K562 (cell line): ENCODE measurements around the gene LANCL3. TPM values are rescaled to one million over a fixed set of nuclear protein-coding genes. Genes with fewer than 3 reads are reported as not detected.

Source experiments
- ATAC-seq: fragments of 200-7000 bp; cut with Tn5 transposase; 3 replicates; pipeline ENCODE4 v1.9.1; 2020; ENCODE audit warnings: moderate library complexity
- BruUV-seq: library from RNA; stranded (reverse); fragments of 400-500 nt; replicated peaks from 2 replicates; lab custom pipeline; 2021; lab: Mats Ljungman, UMichigan
- CTCF ChIA-PET: fragments of 300-600 bp; formaldehyde crosslinking; extraction: SDS; loops from one replicate; lab custom pipeline; 2021; ENCODE audit warnings: low intra/inter-chr PET ratio; lab: Yijun Ruan, JAX
- POLR2A ChIA-PET: fragments of 300-600, 350-650 bp; sonication (Branson Sonifier 250); formaldehyde crosslinking; extraction: SDS; loops from one replicate; lab custom pipeline; 2021; ENCODE audit warnings: antibody characterized with exemption, inconsistent platforms; lab: Yijun Ruan, JAX
- DNase-seq, 4 experiments: peaks; one replicate each; pipeline versions ENCODE4 v3.0.0 to v3.0.0-alpha.2; 2011 to 2018; ENCODE audit warnings: low spot score in 3 of 4, mixed read lengths in 3 of 4; ENCODE audit errors: extremely low read depth in 1 of 4
- FAIRE-seq: peaks from 2 replicates; lab custom pipeline; 2011; peaks lifted over from hg19 to GRCh38; lab: Jason Lieb, UNC
- H2AFZ ChIP-seq: 2 replicates; pipeline ENCODE4 v1.6.0; 2011; ENCODE audit warnings: low read depth, low read length, control low read depth, inconsistent platforms
- H3K27ac ChIP-seq: fragments of 200-600 bp; 3 replicates; pipeline ENCODE4 v1.8.0; 2011; ENCODE audit warnings: low read depth, mild to moderate bottlenecking, control low read depth, inconsistent platforms, low read length, moderate library complexity, mixed read lengths; ENCODE audit errors: extremely low read depth
- H3K27me3 ChIP-seq, 2 experiments: fragments of 300-600 bp in 1 of 2; 2 replicates in 1 of 2; 3 replicates in 1 of 2; pipeline versions ENCODE4 v1.6.0 to v1.8.0; 2011; ENCODE audit warnings: inconsistent platforms in 2 of 2, low read length in 2 of 2, mild to moderate bottlenecking in 1 of 2, mixed read lengths in 1 of 2, moderate library complexity in 1 of 2; ENCODE audit not compliant: control insufficient read depth in 2 of 2, insufficient read depth in 2 of 2
- H3K36me3 ChIP-seq: fragments of 300-600 bp; 3 replicates; pipeline ENCODE4 v1.8.0; 2011; ENCODE audit warnings: mild to moderate bottlenecking, low read length, inconsistent platforms; ENCODE audit not compliant: control insufficient read depth, insufficient read depth
- H3K4me1 ChIP-seq, 2 experiments: fragments of 200-600 bp in 1 of 2; replicated peaks in 1 of 2; 2 replicates in 1 of 2; 3 replicates in 1 of 2; pipeline versions ENCODE4 v1.5.1 to v1.8.0; 2011; ENCODE audit warnings: inconsistent platforms in 2 of 2, low read length in 2 of 2, mild to moderate bottlenecking in 1 of 2, mixed read lengths in 1 of 2, moderate library complexity in 1 of 2; ENCODE audit not compliant: control insufficient read depth in 2 of 2, insufficient read depth in 2 of 2
- H3K4me2 ChIP-seq: 2 replicates; pipeline ENCODE4 v1.6.1; 2011; ENCODE audit warnings: low read length, control low read depth, inconsistent platforms, mixed read lengths; ENCODE audit not compliant: insufficient read depth
- H3K4me3 ChIP-seq: fragments of 200-600 bp; sonication (generic), shearing (Covaris generic); 2 replicates; pipeline ENCODE4 v1.5.1; 2016; ENCODE audit warnings: control low read depth, inconsistent platforms
- H3K79me2 ChIP-seq: fragments of 200-600 bp; 3 replicates; pipeline ENCODE4 v1.8.0; 2011; ENCODE audit warnings: low read length, inconsistent platforms; ENCODE audit not compliant: control insufficient read depth, insufficient read depth
- H3K9ac ChIP-seq, 2 experiments: 2 replicates each; pipeline versions ENCODE4 v1.6.0 to v1.6.1; 2011; ENCODE audit warnings: low read depth in 2 of 2, low read length in 2 of 2, control low read depth in 1 of 2, inconsistent platforms in 1 of 2, mild to moderate bottlenecking in 1 of 2, mixed read lengths in 1 of 2; ENCODE audit not compliant: insufficient read depth in 1 of 2
- H3K9me1 ChIP-seq: one replicate; pipeline ENCODE4 v1.6.0; 2011; ENCODE audit warnings: inconsistent platforms, mild to moderate bottlenecking, low read length, moderate library complexity; ENCODE audit not compliant: control insufficient read depth, insufficient read depth
- H3K9me3 ChIP-seq: replicated peaks from 2 replicates; pipeline ENCODE4 v1.5.1; 2011; ENCODE audit warnings: low read depth, low read length, inconsistent platforms; ENCODE audit not compliant: control insufficient read depth, insufficient read depth
- H4K20me1 ChIP-seq: replicated peaks from 2 replicates; pipeline ENCODE4 v1.6.1; 2011; ENCODE audit warnings: low read length, inconsistent platforms, mixed read lengths; ENCODE audit not compliant: control insufficient read depth, insufficient read depth
- ARID3B ChIP-seq: fragments of 250-450 bp; sonication (Bioruptor Pico); IDR thresholded peaks from 2 replicates; pipeline ENCODE4 v1.4.0; 2020; ENCODE audit warnings: borderline replicate concordance
- BRF2 ChIP-seq: IDR thresholded peaks from 3 replicates; pipeline ENCODE4 v1.6.1; 2011; ENCODE audit warnings: borderline replicate concordance, mild to moderate bottlenecking; ENCODE audit not compliant: insufficient read length, insufficient read depth
- CBFB ChIP-seq: sonication (generic); formaldehyde crosslinking; IDR thresholded peaks from 2 replicates; pipeline ENCODE4 v1.4.0; 2020; ENCODE audit warnings: mild to moderate bottlenecking, missing genetic modification reagents
- CREB3L1 ChIP-seq: fragments of 450-650 bp; IDR thresholded peaks from 2 replicates; pipeline ENCODE4 v1.6.1; 2014; ENCODE audit warnings: low read depth, mild to moderate bottlenecking, moderate library complexity, borderline replicate concordance
- EP400 ChIP-seq: fragments of 450-650 bp; IDR thresholded peaks from 2 replicates; pipeline ENCODE4 v1.6.1; 2017; ENCODE audit warnings: antibody characterized with exemption, mild to moderate bottlenecking, moderate library complexity
- RBBP5 ChIP-seq: fragments of 200-600 bp; sonication (generic); IDR thresholded peaks from 2 replicates; pipeline ENCODE4 v1.6.1; 2012; ENCODE audit warnings: borderline replicate concordance, mild to moderate bottlenecking, low read length, control low read depth, inconsistent platforms; ENCODE audit not compliant: insufficient read depth, poor library complexity, severe bottlenecking
- WGBS: fragments of 100-300 bp; shearing (Covaris generic); methylation state at CpG from one replicate; pipeline ENCODE4 v1.1.6; 2016; ENCODE audit warnings: low coverage, mixed read lengths; ENCODE audit not compliant: insufficient coverage; ENCODE audit errors: missing lambda C conversion rate; 5-methylcytosine and 5-hydroxymethylcytosine counted together
- in situ Hi-C: fragments of 300-500 bp; cut with MboI; formaldehyde crosslinking; loops from 4 replicates; pipeline ENCODE4 v1.15.0; 2018; ENCODE audit warnings: inconsistent platforms, mixed read lengths
- intact Hi-C: fragments of 100-400 bp; cut with micrococcal nuclease; formaldehyde crosslinking; loops from 2 replicates; pipeline ENCODE4 v1.14.2; 2022
- polyA plus RNA-seq, 8 experiments: library from polyadenylated mRNA; depleted of rRNA in 4 of 8; stranded (reverse) in 5 of 8; unstranded in 3 of 8; fragments of >200 nt; fragmentation: Nextera tagmentation in 2 of 8; fragmentation: Illumina TruSeq in 1 of 8; extraction: Ambion mirVana in 2 of 8; extraction: Trizol in 1 of 8; gene quantifications; 2 replicates each; pipeline versions ENCODE4 v1.2.1 to v1.2.3, GENCODE V29; 2011 to 2014; ENCODE audit warnings: inconsistent platforms in 1 of 8, missing spikeins in 1 of 8
- total RNA-seq, 7 experiments: library from RNA; depleted of rRNA in 6 of 7; stranded (reverse); fragments of >200 nt in 6 of 7; fragmentation: Illumina TruSeq in 2 of 7; extraction: Trizol in 2 of 7; gene quantifications; 2 replicates each; pipeline versions ENCODE4 v1.2.1 to v1.2.3, GENCODE V29; 2011 to 2021; ENCODE audit warnings: low replicate concordance in 1 of 7

Gene LANCL3
- total and polyA plus RNA-seq, 9 of the 15 experiments (the other 6 are each of a cell fraction or from before 2014, with no cell fraction given) = 0.41 to 1.5 (median 0.58) TPM

- intact Hi-C loops = no loop called here
- TF ChIP-seq EP400 = no peak
- TF ChIP-seq CBFB (CRISPR knock-in tag) = no peak
- no peak for TF ChIP-seq ARID3B (CRISPR knock-in tag)
- TF ChIP-seq BRF2 = no peak
- TF ChIP-seq CREB3L1 = no peak
- no peak for TF ChIP-seq RBBP5
These were observed 154.9 kb downstream of the LANCL3 start for GRCh38 chrX:37726346-37726745.

More at GRCh38 chrX:37726346-37726745, 154.9 kb downstream of the LANCL3 start:
- Histone ChIP-seq H3K27me3 (no peaks in the 10 kb centered on the region), H3K36me3 (peaks cover 7% of the 10 kb centered on the region; the same call in 1 of the 3 replicates), H3K27ac (no peak overlapping the region), H3K79me2 (peaks cover 15% of the 10 kb centered on the region; the same call in 2 of the 3 replicates), H3K9ac (no peak overlapping the region), H3K9me3 (no peaks in the 10 kb centered on the region), H4K20me1 (no peaks in the 10 kb centered on the region), H2AFZ (no peak overlapping the region), H3K4me1 (no peaks in the 10 kb centered on the region), H3K4me3 (no peak overlapping the region), H3K9me1 (no peaks in the 10 kb centered on the region), H3K4me2 (no peak overlapping the region)
- POLR2A ChIA-PET = no interaction called here
- ATAC-seq (no peak), FAIRE-seq (no peak), DNase-seq (no peak)
- in situ Hi-C loops = loop anchor here (25.0 kb wide), 1 partner anchor 436 kb away; no protein-coding TSS in a partner anchor
- CTCF ChIA-PET = no interaction called here
- no TSS peak for BruUV-seq
- WGBS = 63% methylated on average over 1 of the region's 3 CpGs

Other genes starting within 250 kb of the LANCL3 start
- gene PRRG1, start 222.3 kb upstream of the LANCL3 start, total RNA-seq (2014; rRNA removed) = 3.9 and 5.6 TPM in 2 replicates
- gene PRRG1, start 222.3 kb upstream of the LANCL3 start, total RNA-seq (2014; rRNA removed; fragmentation: Illumina TruSeq; extraction: Trizol) = 5.1 and 6.9 TPM in 2 replicates
- 4.0 and 4.4 TPM in 2 replicates for gene PRRG1, start 222.3 kb upstream of the LANCL3 start, total RNA-seq (2015; rRNA removed; fragmentation: Illumina TruSeq; extraction: Trizol)
- 4.2 and 4.9 TPM in 2 replicates for gene PRRG1, start 222.3 kb upstream of the LANCL3 start, total RNA-seq (2021)
- gene PRRG1, start 222.3 kb upstream of the LANCL3 start, polyA plus RNA-seq (2011; rRNA removed) = 7.2 and 11.8 TPM in 2 replicates
- 5.1 and 7.1 TPM in 2 replicates for gene PRRG1, start 222.3 kb upstream of the LANCL3 start, polyA plus RNA-seq (2014; fragmentation: Illumina TruSeq; extraction: Trizol)
- gene PRRG1, start 222.3 kb upstream of the LANCL3 start, polyA plus RNA-seq (2014; fragmentation: Nextera tagmentation; extraction: Ambion mirVana) = 1 to 10 TPM; 1.7 to 4.2 TPM
- gene PRRG1, start 222.3 kb upstream of the LANCL3 start, polyA plus RNA-seq (2014; rRNA removed) = 2.8 and 3.7 TPM in 2 replicates
- 7.0 and 8.4 TPM in 2 replicates for gene XK, start 114.1 kb downstream of the LANCL3 start, total RNA-seq (2014; rRNA removed)
- gene XK, start 114.1 kb downstream of the LANCL3 start, total RNA-seq (2014; rRNA removed; fragmentation: Illumina TruSeq; extraction: Trizol) = 16.8 and 18.3 TPM in 2 replicates
- gene XK, start 114.1 kb downstream of the LANCL3 start, total RNA-seq (2015; rRNA removed; fragmentation: Illumina TruSeq; extraction: Trizol) = 10.4 and 11.6 TPM in 2 replicates
- gene XK, start 114.1 kb downstream of the LANCL3 start, total RNA-seq (2021) = 13.7 and 14.3 TPM in 2 replicates
- 19.2 and 21.6 TPM in 2 replicates for gene XK, start 114.1 kb downstream of the LANCL3 start, polyA plus RNA-seq (2011; rRNA removed)
- gene XK, start 114.1 kb downstream of the LANCL3 start, polyA plus RNA-seq (2014; fragmentation: Illumina TruSeq; extraction: Trizol) = 12.6 and 14.4 TPM in 2 replicates
- gene XK, start 114.1 kb downstream of the LANCL3 start, polyA plus RNA-seq (2014; fragmentation: Nextera tagmentation; extraction: Ambion mirVana) = 1 to 10 TPM; 4.0 to 6.0 TPM
- 7.8 and 11.7 TPM in 2 replicates for gene XK, start 114.1 kb downstream of the LANCL3 start, polyA plus RNA-seq (2014; rRNA removed)
- gene CYBB, start 208.4 kb downstream of the LANCL3 start, total RNA-seq (2014; rRNA removed) = 0.32 and 0.41 TPM in 2 replicates
- 0.87 and 1.3 TPM in 2 replicates for gene CYBB, start 208.4 kb downstream of the LANCL3 start, total RNA-seq (2014; rRNA removed; fragmentation: Illumina TruSeq; extraction: Trizol)
- gene CYBB, start 208.4 kb downstream of the LANCL3 start, total RNA-seq (2015; rRNA removed; fragmentation: Illumina TruSeq; extraction: Trizol) = 1.2 and 1.3 TPM in 2 replicates
- gene CYBB, start 208.4 kb downstream of the LANCL3 start, total RNA-seq (2021) = 0.87 and 0.91 TPM in 2 replicates
- 0.73 and 0.74 TPM in 2 replicates for gene CYBB, start 208.4 kb downstream of the LANCL3 start, polyA plus RNA-seq (2011; rRNA removed)
- 0.48 and 0.89 TPM in 2 replicates for gene CYBB, start 208.4 kb downstream of the LANCL3 start, polyA plus RNA-seq (2014; fragmentation: Illumina TruSeq; extraction: Trizol)
- gene CYBB, start 208.4 kb downstream of the LANCL3 start, polyA plus RNA-seq (2014; fragmentation: Nextera tagmentation; extraction: Ambion mirVana) = under 1 TPM; 0.25 to 0.35 TPM
- gene CYBB, start 208.4 kb downstream of the LANCL3 start, polyA plus RNA-seq (2014; rRNA removed) = 0.45 and 0.63 TPM in 2 replicates